ENCODE data around the gene EXOG.
"Not testable (repeated sequence)": the region's sequence is repeated elsewhere in the genome, so short reads cannot be mapped to it uniquely, and the experiment has no call there.

EXOG gene

GRCh38 chr3:38566215-38566528 lies 70.0 kb downstream of the EXOG start:
- DNase-seq, result no peak

- not testable (repeated sequence) for DNase-seq
Measured at GRCh38 chr3:38566794-38567193, 70.7 kb downstream of the EXOG start.

GRCh38 chr3:38567498-38567897 lies 71.4 kb downstream of the EXOG start:
- no peak for DNase-seq

GRCh38 chr3:38573111-38573510 lies 77.0 kb downstream of the EXOG start:
- no peak for DNase-seq

- no peak for DNase-seq
Measured at GRCh38 chr3:38573556-38573955, 77.4 kb downstream of the EXOG start.

GRCh38 chr3:38574411-38575278 lies 78.5 kb downstream of the EXOG start:
- DNase-seq, result no peak

- DNase-seq, result no peak
Measured at GRCh38 chr3:38575279-38575843, 79.2 kb downstream of the EXOG start.

Measured in activated CD4-positive, alpha-beta T cell treated with anti-CD3 and anti-CD28 coated beads, Interleukin-2, amount 50 U/mL, for 16 hours (primary cell).